Ecto neural progenitor cell (in vitro differentiated cells): ENCODE data around the gene TNNC2.
"Not testable (repeated sequence)": the region's sequence is repeated elsewhere in the genome, so short reads cannot be mapped to it uniquely, and the experiment has no call there.

Experiments used
- DNase-seq: peaks from one replicate; pipeline ENCODE4 v3.0.0-alpha.2; 2018; ENCODE audit warnings: low spot score

TNNC2 gene

DNA sequence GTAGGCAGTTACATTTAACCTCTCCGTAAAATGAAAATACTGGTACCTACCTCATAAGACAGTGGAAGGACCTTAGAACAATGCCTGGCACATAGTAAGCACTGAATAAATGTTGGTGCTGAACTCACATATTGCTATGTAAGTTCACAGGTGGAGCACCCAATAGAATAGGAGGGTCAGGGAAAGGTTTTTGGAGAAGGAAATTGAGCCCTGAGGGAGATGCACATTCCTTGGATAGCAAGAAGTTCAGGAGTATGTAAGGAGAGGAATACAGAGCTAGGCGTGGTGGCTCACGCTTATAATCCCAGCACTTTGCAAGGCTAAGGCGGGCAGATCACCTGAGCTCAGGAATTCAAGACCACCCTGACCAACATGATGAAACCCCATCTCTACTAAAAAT, 7.6 kb downstream of the TNNC2 start:
- DNase-seq, result no peak

DNA sequence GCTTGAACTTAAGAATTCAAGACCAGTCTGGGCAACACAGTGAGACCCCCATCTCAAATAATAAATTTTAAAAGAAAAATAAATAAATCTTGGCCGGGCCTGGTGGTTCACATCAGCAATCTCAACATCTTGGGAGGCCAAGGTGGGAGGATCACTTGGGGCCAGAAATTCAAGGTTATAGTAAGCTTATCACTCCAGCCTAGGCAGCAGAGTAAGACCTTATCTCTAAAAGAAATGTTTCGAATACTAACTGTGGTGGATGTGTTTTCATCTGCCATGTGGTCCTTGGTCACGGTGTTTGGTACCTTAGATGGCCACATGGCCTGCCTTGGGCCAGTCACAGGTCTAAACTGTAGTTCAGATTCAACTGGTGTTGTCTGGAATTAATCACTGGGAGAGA, 8.9 kb downstream of the TNNC2 start:
- DNase-seq, result no peak

DNA sequence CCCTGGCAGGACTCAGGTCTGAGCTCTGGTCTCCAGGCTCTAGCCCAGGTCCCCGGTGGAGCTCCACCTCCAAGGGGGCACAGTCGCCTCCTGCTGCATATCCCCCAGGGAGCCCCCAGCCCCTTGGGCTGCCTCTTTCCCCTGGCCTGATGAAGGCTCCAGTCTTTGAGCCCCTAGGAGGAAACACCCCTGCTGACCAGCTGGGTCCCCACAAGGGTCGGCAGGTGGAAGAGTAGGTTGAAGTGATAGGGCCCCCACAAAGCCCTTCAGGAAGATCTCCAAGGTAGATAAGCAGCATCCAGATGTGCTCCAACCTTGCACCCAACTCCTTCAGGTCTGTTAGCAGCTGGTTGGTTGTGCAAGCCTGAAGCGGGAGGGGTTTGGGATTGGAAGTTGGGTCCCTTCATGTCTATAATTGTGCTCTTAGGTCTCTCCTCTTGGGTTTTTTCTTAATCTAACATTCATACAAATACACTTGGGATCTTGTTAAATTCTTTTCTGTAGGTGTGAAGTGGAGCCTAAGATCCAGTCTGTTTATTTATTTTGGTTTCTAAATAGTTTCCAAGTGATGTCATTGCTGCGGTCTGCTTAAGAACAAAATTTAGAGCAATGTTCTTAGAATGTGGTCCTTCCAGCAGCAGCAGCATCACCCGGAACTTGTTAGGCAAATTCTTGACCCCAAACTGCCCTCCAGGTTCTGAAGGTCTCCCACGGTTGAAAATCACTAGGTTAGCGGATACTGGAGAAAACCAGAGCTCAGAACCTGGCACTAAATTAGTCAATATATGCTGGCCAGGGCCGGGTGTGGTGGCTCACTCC, 9.5 kb downstream of the TNNC2 start:
- no peak for DNase-seq

DNA sequence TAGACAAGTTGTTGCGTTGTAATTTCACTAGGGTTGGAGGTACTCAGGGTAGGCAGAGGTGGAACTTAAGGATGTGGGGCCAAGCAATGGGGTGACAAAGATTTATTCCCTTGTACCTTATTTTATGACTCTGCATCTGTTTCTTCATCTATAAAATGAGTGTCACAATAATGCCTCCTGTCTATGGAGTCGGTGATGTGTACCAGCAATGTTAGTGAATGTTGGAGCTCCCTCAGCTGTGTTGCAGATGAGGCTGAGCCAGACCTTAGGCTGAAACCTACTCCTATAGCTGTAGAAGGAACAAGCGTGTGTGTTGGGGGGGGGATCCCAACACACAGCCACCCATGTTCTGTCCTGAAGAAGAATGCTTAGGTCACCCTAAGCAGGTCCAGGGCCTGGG, 10.2 kb downstream of the TNNC2 start:
- DNase-seq, result no peak

DNA sequence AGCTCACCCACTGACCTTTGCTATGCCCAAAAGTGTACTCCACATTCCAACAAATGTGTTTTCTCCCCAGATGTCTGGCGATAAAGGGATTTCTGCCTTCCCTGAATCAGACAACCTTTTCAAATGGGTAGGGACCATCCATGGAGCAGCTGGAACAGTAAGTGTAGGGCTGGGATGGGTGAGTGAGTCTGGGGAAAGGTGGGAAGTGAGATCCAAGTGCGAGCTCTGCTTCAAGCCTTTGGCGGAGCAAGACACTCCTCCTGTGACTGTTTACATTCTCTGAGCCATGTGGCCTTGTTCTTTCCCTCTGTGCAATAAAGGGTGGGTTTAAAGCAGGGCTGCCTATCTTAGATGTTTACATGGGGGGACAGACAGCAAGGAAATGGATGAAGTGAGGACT, 12.8 kb downstream of the TNNC2 start:
- no peak for DNase-seq

DNA sequence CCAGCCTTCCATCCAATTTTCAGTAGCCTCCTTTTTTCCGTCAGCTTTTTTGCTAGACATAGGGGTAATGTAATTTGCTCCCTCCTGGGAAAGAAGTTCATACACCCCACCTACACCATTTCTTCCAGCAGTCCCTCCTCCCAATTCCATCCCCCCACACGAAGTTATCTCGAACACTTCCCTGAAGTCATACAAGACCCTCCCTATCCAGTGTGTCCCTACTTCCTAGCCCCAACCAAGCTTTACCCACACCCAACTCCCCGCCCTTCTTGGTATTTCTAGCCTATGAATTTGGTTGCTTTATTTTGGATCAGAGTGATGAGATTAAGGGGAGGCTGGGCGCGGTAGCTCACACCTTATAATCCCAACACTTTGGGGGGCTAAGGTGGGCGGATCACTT, 13.6 kb downstream of the TNNC2 start:
- no peak for DNase-seq

DNA sequence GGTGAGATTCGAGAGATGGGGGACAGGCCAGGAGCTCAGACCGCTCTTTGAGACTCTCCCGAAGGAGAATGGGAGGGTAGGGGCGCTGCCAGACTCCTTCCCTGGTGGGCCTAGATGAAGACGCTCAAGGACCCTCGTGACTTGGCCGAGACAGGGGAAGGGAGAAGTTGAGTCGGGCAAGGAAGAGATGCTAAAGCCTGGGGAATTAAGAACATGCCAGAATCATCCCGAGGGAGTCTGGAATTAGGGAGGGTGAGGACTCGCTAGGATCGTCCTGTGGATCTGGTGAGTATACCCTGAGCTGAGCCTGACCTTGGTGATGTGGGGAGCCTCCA, 14.1 kb downstream of the TNNC2 start:
- no peak for DNase-seq

DNA sequence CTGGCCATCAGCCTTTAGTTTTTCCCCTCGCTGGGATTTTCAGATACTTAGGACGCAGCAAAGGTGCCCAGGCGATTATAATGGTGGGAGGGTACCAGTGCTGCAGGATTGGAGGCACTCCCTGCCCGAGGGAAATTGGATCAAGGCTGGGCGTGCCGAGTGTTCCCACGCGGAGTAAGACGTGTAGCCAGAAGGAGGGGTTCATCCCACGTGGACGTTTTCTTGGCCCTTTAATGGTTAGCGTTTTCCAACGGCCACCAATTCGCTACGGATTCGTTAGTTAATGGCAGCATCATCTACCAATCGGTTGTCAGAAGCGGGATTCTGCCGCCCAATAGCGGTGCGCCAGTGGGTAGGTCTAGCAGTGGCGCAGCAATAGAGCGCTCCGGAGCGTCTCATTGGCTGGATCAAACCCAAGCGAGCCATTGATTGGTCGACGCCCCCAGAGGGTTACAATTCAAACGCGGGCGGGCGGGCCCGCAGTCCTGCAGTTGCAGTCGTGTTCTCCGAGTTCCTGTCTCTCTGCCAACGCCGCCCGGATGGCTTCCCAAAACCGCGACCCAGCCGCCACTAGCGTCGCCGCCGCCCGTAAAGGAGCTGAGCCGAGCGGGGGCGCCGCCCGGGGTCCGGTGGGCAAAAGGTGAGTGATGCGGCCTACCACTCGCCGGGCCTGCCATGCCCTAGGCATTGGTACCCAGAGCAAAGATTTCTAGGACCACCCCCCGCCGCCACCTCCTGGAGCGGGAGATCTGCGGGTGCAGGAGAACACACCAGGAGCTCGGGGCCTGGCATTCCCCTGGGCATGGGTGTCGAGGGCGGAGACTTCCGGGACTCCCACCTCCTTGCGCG, 14.7 kb downstream of the TNNC2 start, which contains the start of gene UBE2C:
Gene UBE2C (plus strand): TSS at position 488 of the 849 bp plus-strand sequence. CDS start 52 bp downstream, at position 540.
- DNase-seq, result peak; percentile 98

DNA sequence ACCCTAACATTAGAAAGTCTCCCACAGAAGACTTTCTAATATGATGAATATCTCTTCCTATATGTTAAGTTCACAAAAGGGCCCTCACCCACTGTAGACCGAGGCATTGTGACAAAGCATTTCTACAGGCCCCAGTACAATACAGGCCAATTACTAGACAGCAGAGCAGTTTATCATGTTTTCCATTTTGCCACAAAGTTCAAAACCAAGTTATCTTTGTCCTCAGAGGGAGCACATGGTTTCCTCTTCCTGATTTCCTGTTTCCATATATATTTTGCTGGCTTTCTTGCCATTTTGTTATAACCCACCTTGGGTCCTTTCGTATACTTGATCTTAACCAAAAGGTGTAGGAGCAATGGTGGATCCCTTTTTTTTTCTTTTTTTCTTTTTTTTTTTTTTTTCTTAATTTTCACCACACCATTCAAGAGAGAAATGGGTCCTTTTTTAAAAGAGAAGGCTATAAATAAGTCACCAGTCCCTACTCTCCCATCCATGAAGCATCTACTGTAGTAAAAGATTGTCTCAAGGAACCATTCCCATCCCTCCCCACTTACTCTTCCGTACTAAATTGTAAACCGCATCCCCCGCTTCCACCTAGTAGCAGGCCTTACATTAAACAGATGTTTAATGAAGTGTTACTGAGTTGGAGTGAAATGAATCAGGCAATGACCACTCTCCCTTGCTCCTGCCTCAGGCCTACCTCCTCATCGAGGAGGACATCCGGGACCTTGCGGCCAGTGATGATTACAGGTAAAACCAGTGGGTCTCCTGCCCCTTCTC, 16.7 kb downstream of the TNNC2 start:
- no peak for DNase-seq

DNA sequence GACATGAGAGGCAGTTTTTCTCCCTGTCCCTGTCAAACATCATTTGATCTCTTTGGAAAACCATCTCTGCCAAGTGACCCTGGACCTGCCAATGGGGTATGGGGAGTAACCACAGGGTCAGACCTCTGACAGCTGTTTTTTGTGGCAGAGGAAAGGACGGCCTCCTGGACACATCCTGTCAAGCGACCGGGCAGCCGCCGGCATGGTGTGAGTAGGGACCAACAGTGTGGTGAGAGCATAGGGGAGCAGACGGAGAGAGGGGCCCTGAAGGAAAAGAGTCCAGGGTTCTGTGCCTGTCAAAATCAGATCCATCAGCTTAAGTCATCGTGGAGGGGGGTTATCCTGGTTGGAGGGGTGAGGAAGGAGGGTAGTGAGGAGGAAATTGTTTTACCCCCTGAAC, 25.3 kb downstream of the TNNC2 start:
- no peak for DNase-seq

DNA sequence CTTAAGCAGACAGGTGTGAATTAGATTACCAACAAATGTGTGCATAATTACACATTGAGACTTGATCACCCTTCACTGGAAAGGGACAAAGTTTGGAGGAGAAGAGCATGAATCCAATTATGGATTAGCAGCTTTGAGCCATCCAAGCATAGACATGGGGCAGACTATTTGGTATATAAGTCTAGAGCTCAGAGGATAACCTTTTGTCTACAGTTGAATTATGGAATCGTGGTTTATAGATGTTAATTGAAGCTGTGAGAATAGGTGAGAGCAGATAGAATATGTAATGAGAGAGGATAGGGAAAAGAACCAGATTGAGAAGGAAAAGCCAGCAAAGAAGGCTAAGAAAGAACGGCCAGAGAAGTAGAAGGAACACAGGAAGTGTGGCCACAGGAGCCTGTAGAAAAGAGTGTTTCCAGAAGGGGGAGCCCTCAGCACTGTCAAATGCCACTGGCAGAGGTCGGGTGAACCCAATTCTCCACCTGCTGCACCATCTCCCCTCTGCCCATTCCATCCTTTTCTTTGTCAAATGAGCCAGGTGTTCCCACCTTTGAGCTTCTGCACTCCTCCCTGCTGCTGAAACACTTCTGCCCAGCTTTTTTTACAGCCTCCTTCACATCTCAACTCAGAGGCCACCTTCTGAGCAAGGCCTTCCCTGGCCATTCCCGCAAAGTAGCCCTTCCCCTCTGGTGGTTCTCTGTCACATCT, 28.0 kb downstream of the TNNC2 start:
- peak; percentile 56 for DNase-seq

DNA sequence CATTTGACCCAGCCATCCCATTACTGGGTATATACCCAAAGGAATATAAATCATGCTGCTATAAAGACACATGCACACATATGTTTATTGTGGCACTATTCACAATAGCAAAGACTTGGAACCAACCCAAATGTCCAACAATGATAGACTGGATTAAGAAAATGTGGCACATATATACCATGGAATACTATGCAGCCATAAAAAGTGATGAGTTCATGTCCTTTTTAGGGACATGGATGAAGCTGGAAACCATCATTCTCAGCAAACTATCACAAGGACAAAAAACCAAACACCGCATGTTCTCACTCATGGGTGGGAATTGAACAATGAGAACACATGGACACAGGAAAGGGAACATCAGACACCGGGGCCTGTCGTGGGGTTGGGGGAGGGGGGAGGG, 29.2 kb downstream of the TNNC2 start:
- DNase-seq, result not testable (repeated sequence)

DNA sequence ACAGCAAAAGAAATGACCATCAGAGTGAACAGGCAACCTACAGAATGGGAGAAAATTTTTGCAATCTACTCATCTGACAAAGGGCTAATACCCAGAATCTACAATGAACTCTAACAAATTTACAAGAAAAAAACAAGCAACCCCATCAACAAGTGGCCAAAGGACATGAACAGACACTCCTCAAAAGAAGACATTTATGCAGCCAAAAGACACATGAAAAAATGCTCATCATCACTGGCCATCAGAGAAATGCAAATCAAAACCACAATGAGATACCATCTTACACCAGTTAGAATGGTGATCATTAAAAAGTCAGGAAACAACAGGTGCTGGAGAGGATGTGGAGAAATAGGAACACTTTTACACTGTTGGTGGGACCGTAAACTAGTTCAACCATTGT, 29.6 kb downstream of the TNNC2 start:
- DNase-seq, result not testable (repeated sequence)

DNA sequence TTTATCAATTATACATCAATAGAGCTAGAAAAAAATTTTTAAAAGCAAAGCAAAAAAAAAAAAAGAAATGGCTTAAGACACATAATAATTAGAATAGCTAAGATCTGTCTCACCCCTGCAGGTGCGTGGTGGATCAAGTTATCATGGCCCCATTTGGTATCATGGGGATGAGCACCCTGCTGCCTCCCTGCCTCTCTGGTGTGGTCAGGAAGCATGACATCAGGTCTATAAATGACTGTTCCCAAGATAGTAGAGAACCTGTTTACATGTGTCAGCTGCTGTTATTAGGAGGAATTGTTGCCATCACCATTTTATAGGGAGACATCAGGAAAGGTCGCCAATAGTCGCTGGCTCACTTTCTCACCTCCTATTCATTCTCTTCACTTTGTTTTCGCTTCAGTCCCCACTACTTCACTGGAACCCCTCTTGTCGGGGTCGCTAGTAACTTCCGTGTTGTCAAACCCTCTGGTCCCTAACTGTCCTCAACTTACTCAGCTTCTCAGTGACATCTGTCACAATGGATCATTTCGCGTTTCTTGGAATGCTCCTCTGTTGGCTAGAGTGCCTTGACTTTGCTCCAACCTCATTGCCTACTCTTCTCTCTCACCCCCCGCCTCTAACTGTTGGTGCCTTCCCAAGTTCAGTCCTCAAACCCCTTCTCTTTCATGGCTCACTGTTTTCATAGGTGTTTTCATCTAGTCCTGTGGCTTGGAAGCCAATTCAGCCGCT, 30.6 kb downstream of the TNNC2 start:
- no peak for DNase-seq

DNA sequence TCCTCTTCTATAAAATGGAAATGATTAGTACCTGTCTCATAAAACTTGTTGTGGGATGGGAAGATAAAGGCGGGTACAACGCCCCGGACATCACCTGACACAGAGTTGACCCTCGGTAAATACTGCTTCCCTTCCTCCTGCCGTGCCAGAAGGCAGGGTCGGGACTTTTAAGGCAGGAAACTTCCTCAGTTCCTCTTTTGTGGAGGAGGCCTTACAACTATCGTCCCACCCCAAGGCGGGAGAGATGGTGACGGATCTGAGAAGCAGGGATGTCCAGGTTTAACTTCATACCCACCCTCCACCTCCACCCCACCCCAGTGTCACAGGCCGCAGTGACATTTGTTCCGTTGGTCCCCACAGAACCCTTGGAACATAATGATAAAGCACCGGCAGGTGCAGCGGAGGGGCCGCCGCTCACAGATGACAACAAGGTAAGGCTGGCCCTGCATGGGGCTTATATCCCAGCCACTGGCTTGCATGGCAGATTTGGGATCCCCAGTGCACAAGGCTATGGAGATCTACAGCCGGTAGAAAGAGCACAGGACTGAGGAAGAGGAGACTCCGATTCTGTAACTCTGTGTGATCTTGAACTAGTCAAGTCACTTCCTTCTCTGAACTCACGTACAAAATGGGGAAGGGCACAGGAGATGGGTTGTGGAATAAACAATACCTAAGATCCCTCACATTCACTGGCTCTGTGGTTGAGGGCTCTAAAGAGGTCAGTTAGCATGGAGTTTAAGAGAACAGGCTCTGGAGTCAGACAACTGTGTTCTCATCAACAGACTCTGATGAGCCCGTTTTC, 34.6 kb downstream of the TNNC2 start:
- no peak for DNase-seq

DNA sequence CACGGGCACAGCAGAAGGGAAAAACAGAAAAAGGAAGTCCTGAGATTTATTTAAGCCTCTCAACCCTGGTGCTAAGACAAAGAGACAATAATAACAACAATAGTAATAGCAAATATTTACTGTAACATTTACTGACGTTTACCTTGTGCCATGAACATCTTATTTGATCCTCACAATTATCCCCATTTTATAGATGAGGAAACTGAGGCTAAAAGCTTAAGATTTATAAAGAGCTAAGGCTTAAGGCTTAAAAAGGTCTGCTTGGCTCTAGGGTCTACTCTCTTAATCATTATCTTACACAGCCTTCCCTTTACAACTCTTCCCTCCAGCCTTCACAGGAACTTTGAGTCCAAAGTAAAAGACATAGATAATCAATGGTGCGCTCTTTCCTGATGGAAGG, 38.8 kb downstream of the TNNC2 start:
- no peak for DNase-seq

DNA sequence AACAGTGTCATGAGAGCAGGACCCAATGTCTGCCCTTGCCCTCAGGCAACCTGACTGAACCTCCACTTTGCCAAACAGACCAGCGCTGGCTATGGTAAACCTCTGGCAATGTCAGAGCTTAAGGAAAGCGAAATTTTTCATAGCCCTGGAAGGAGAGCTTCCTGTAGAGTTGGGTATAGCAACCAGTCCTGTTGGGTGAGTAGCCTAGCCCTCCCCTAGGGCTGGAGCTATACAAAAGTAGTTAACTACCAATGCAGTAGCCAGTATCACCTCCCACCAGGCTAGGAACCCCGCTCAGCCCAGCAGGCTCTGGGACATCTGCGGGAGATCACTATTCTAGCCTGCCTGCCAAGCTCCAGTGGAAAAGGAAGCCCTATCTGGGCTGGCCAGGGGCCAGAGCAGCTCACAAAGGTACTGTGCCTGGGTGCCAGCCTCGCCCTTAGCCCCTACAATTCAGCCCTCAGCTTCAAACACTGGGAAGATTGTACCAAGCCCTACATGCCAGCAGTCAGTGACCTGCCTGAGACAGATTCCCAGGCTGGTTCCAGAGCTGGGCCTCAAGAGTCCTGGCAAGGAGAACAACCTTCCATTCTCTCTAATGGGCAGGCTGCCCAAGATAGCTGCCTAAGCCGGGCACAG, 43.3 kb downstream of the TNNC2 start:
- DNase-seq, result no peak

DNA sequence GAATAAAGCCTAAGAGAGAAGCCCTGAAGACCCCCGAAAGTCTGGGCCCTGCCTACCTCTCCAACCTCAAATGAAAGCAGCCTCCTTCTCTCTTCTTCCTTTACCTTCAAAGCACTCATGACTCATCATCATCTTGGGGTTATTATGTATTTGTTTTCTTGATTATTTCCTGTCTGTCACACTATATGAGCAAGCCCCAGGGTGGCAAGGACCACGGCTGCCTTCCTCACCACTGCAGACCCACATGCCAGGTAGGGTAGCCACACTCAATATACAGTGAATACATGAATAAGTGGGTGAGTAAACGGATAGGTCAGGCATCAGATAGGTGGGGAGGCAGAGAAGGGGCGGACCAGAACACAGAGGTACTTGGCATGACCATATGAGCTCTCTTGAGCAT, 44.2 kb downstream of the TNNC2 start:
- no peak for DNase-seq

DNA sequence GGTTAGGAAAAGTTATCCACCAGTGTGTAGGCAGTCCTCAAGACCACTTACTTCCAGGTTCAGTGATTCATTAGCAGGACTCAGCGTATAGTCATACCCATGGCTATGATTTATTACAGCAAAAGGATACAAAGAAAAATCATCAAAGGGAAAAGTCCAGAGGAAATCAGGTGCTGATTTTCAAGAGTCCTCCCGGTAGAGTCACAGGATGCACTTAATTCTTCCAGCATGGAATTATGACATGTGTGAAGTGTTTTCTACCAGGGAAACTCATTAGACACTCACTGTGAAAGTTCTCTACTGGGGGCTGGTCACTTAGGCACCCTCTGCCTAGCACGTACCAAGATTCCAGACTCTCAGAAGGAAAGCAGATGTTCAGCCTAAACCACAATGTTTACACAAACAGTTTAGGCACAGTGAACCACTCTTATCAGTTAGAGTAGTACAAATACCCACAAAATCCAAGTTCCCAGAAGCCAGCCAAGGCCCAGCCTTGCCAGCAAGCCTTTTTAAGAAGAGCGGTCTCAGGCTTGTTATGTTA, 45.7 kb downstream of the TNNC2 start:
- DNase-seq, result no peak

DNA sequence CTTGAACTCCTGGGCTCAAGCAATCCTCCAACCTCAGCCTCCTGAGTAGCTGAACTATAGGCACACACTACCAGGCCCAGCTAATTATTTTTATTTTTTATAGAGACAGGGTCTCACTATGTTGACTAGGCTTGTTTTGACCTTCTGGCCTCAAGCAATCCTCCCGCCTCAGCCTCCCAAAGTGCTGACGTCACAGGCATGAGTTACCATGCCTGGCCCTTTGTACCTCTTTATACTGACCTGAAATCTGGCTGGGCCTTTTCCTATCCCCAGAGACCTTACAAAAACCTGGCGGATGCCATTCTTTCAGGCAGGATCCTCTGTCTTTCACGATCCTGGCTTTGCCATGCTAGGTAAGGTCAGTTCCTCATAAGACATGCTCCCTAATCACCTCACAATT, 47.0 kb downstream of the TNNC2 start:
- no peak for DNase-seq
